ENCODE measurements around the gene ZMYND8.

DNA sequence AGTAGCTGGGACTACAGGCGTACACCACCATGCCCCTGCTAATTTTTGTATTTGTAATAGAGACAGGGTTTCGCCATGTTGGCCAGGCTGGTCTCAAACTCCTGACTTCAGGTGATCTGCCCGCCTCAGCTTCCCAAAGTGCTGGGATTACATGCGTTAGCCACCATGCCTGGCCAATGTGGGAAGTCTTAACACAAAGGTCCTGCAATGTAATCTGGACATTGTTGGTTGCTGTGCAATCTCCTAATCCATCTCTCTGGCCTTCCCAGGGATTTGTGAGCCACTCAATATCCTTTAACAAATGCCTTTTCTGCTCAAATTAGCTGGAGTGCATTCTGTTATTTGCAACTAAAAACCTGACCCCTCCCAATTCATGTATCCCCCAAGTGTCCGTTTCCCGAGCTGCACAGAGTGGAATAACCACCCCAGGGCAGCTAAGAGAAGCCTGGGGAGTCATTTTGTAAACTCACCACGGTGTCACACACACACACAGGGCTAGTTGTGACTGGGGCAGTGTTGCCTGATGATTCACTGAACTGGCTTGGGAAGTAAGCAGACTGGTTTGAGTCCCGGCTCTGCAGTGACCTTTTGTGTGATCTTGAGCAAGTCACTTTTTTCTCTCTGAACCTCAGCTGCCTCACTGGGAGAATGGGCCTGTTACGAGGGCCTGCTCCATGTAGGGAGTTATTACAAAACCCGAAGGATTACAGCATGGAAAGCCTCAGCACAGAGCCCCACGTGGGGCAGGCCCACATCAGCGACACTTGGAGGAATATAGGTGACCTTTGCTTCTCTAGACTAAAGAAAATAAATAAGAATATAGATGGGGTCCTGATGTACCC is 152.3 kb downstream of the ZMYND8 start:
- TF ChIP-seq EZH2phosphoT487 (IDR thresholded peaks at IDR 0.05; ENCODE audit: low read length) (no peak), EZH2 (optimal IDR thresholded peaks at IDR 0.05; ENCODE audit: low read depth, low read length) (no peak)
- TF ChIP-seq, protein P1, sequence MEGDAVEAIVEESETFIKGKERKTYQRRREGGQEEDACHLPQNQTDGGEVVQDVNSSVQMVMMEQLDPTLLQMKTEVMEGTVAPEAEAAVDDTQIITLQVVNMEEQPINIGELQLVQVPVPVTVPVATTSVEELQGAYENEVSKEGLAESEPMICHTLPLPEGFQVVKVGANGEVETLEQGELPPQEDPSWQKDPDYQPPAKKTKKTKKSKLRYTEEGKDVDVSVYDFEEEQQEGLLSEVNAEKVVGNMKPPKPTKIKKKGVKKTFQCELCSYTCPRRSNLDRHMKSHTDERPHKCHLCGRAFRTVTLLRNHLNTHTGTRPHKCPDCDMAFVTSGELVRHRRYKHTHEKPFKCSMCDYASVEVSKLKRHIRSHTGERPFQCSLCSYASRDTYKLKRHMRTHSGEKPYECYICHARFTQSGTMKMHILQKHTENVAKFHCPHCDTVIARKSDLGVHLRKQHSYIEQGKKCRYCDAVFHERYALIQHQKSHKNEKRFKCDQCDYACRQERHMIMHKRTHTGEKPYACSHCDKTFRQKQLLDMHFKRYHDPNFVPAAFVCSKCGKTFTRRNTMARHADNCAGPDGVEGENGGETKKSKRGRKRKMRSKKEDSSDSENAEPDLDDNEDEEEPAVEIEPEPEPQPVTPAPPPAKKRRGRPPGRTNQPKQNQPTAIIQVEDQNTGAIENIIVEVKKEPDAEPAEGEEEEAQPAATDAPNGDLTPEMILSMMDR (IDR thresholded peaks at IDR 0.05; ENCODE audit: low read length) = no peak
